T-helper 9 cell (primary cell): ENCODE data around the gene MAPK1.
"Not testable (repeated sequence)": the region's sequence is repeated elsewhere in the genome, so short reads cannot be mapped to it uniquely, and the experiment has no call there.

ENCODE experiments used
- DNase-seq: peaks from one replicate; pipeline ENCODE4 v3.0.0-alpha.2; 2020

The MAPK1 gene

GRCh38 chr22:21845558-21846453 is 21.6 kb downstream of the MAPK1 start:
- DNase-seq = no peak

GRCh38 chr22:21842946-21843345 is 24.5 kb downstream of the MAPK1 start:
- DNase-seq = no peak

- DNase-seq = no peak
Observed at GRCh38 chr22:21841422-21841821, 26.0 kb downstream of the MAPK1 start.

GRCh38 chr22:21840236-21840823 is 27.1 kb downstream of the MAPK1 start:
- no peak for DNase-seq

- DNase-seq = no peak
Observed at GRCh38 chr22:21839765-21840140, 27.7 kb downstream of the MAPK1 start.

- DNase-seq = not testable (repeated sequence)
Observed at GRCh38 chr22:21839104-21839764, 28.2 kb downstream of the MAPK1 start.

GRCh38 chr22:21837248-21837979 is 30.0 kb downstream of the MAPK1 start:
- no peak for DNase-seq

- not testable (repeated sequence) for DNase-seq
Observed at GRCh38 chr22:21836486-21836885, 31.0 kb downstream of the MAPK1 start.

GRCh38 chr22:21835378-21835777 is 32.1 kb downstream of the MAPK1 start:
- DNase-seq = no peak

GRCh38 chr22:21834869-21835268 is 32.6 kb downstream of the MAPK1 start:
- no peak for DNase-seq

- DNase-seq = no peak
Observed at GRCh38 chr22:21832291-21833290, 34.9 kb downstream of the MAPK1 start.

GRCh38 chr22:21829523-21829922 is 37.9 kb downstream of the MAPK1 start:
- no peak for DNase-seq

- no peak for DNase-seq
Observed at GRCh38 chr22:21828268-21828638, 39.2 kb downstream of the MAPK1 start.

GRCh38 chr22:21827628-21828267 is 39.7 kb downstream of the MAPK1 start:
- DNase-seq = no peak

- no peak for DNase-seq
Observed at GRCh38 chr22:21826204-21826603, 41.2 kb downstream of the MAPK1 start.

GRCh38 chr22:21824962-21825361 is 42.5 kb downstream of the MAPK1 start:
- not testable (repeated sequence) for DNase-seq

- DNase-seq = no peak
Observed at GRCh38 chr22:21824445-21824912, 43.0 kb downstream of the MAPK1 start.

GRCh38 chr22:21823740-21824444 is 43.6 kb downstream of the MAPK1 start:
- no peak for DNase-seq

- DNase-seq = no peak
Observed at GRCh38 chr22:21819183-21819770, 48.2 kb downstream of the MAPK1 start.
